ENCODE measurements around the gene CDK2AP2.

DNA sequence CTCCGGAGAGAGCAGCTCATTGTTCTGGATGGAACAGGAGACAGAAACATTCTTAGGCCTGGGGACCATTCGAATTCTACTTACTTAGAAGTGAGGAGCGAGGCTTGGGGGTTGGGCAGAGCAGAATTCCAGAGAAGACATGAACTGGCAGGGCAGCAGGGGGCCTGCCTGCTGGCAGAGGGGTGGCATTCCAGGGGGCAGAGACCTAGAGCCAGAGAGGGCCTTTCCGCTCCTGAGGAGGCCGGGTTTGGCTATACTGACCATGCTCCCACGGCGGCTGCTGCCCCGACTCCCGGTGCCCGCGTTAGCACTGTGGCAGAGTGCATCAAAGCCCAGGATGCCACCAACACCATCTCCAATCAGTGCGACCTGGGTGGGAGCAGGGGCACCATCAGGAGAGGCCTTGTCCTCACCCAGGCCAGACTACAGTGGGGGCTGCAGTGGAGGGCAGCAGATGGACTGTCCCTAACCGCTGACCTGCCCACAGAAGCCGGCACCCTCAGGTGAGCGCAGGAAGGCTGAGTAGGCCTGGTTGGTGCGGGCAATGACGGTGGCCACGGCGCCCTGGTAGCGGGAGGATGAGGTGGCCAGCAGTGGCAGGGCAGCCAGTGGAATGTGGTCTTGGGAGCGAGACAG lies 10.2 kb downstream of the CDK2AP2 start:
- TF ChIP-seq POLR2A (IDR thresholded peaks at IDR 0.05) (no peak), CTCF (IDR thresholded peaks at IDR 0.05) (no peak)

All from Peyer's patch (tissue), 4 donors.